Measurements from ENCODE around the gene MEGF11.
"Not testable (repeated sequence)": the region's sequence is repeated elsewhere in the genome, so short reads cannot be mapped to it uniquely, and the experiment has no call there.

Gene MEGF11

GRCh38 chr15:66276546-66276945, 23.0 kb upstream of the MEGF11 start:
- no peak for DNase-seq (ENCODE audit: low read depth in 2 of 2)

GRCh38 chr15:66275352-66275751, 21.8 kb upstream of the MEGF11 start:
- DNase-seq (ENCODE audit: low read depth in 2 of 2): no peak

- no peak for DNase-seq (ENCODE audit: low read depth in 2 of 2)
Measured at GRCh38 chr15:66270932-66271331, 17.4 kb upstream of the MEGF11 start.

DNA sequence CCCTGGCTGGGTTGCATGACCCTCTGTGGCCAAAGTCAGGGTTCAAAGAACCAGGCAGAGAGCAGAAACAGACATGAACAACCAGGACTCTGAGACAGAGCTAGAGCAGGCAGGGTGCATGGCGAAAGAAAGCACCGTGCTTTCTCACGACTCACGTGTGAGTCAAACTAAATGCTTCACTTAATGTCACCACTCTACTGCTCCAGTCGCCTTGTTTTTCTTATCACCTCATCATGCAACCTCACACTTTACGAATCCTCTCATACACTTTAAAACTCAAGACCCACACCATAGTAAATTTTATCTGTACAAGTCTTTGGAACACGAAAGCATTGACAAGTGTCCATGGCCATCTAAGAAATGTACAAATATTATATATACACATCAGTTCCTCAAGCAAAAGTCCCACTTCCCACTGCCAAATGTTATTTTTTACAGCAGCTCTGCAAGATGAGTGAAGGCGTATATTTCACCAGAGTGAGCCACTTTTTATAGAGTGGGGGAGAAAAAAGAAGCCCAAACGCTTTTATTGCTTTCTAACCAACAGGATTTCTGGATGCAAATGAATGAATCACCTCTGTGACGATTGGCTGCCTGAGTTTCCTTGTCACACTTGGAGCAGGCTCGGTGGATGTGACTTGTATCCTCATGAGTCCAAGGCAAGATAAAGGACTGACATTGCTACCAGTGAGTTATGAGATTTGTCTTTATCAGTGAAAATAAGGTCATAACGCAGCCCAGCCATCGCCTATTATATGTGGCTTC, 16.0 kb upstream of the MEGF11 start:
- no peak for DNase-seq (ENCODE audit: low read depth in 2 of 2)

DNA sequence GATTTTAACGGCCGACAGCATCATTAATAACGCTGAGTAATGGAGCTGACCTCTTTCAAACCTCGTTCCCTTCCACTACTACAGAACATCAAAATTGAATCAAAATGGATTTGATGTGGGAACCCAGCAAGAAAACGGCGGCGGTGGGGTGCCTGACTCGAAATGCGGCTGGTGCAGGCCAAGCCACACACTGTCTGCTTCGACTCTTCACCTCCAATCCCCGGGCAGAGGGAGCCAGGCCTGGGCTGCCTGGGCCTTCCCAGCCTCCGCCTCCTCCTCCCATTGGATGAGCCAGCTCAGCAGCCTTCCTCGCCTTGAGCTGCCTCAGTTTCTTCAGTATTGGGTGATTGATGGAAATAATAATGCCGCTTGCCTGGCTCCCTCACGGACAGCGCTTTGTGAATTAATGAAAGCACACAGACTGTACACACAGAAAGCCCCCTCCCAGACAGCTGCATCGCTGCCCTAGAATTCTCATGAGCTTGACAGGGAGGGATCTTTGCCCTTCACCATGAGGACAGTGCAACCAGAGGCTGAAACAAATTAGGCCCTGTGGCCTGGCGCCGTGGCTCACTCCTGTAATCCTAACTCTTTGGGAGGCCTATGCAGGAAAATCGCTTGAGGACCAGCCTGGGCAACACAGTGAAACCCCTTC, 11.4 kb upstream of the MEGF11 start:
- no peak for DNase-seq (ENCODE audit: low read depth in 2 of 2)

- DNase-seq (ENCODE audit: low read depth in 2 of 2): not testable (repeated sequence)
Measured at GRCh38 chr15:66262837-66263236, 9.3 kb upstream of the MEGF11 start.

- DNase-seq (ENCODE audit: low read depth in 2 of 2): no peak
Measured at GRCh38 chr15:66261056-66261455, 7.5 kb upstream of the MEGF11 start.

- DNase-seq (ENCODE audit: low read depth in 2 of 2): no peak
Measured at GRCh38 chr15:66256692-66257091, 3.1 kb upstream of the MEGF11 start.

DNA sequence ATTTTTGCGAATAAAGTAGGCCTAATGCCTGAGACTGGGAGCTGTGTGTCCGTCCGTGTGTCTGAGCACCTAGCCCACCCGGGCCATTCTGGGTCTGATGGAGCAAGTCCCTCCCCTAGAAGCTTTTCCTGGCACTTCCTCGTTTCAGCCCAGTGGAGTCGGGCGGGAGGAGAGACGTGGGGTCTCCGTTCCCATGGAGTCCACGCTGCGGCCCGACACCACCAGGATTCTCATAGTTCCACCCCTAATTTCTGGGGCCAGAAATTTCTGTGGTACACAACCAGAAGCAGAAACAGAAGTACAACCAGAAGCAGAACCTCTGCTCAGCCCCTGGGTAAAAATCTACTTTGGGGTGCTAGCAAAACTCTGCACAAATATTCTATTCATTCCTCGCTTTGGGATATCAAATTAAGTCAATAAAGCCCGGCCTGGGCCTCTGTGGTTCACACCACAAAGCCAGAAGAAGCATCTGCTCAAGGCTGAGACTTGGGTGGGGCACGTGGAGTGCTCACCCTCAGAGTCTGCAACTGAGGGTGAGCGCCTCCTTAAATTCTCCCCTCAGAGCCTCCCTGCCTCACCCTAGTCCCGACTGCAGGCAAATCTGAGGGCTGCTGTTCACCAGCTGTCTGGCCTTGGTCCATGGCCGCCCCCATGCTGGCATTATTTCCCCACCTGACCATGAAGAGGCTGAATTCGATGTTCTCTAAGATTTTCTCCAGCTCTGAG, 1.6 kb upstream of the MEGF11 start:
- no peak for DNase-seq (ENCODE audit: low read depth in 2 of 2)

GRCh38 chr15:66254089-66254950, 770 bp upstream of the MEGF11 start:
- DNase-seq (ENCODE audit: low read depth in 2 of 2): no peak

DNA sequence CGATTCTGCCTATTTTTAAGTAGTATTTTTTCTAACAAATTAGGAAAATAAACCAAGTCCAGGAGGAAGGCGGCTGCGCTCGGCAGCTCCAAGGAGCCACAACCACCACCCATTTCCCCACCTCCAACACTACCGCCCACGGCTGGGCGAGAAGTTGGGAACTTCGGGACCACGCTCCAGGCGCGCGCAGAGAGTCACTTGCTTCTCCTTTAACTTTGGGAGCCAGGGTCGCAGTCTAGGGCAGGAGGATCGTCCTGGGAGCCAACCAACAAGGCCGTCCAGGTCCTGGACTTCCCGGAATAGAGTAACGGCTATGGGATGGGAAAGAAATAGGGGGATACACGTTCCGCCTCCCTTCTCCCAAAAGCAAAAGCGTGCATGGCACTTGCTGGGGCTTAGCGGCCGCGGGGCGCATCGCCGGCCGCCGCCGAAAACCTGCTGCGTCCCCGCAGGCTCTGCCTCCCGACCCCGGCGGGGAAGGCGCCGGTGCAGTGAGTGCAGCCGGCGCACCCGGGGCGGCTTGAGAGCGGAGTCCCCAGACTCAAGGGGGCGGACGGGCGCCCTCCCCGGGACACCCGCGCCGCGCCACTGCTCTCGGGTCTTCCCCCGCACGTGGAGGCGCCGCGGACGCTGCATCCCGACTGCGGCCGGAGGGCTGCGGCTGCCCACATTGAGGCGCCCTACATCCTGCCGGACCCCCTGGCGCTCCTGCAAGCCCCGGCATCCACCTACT, 699 bp downstream of the MEGF11 start:
- no peak for DNase-seq (ENCODE audit: low read depth in 2 of 2)

- DNase-seq (ENCODE audit: low read depth in 2 of 2): no peak
Measured at GRCh38 chr15:66251790-66252684, 1.5 kb downstream of the MEGF11 start.

- no peak for DNase-seq (ENCODE audit: low read depth in 2 of 2)
Measured at GRCh38 chr15:66251065-66251789, 2.3 kb downstream of the MEGF11 start.

GRCh38 chr15:66249605-66250174, 3.9 kb downstream of the MEGF11 start:
- DNase-seq (ENCODE audit: low read depth in 2 of 2): no peak

DNA sequence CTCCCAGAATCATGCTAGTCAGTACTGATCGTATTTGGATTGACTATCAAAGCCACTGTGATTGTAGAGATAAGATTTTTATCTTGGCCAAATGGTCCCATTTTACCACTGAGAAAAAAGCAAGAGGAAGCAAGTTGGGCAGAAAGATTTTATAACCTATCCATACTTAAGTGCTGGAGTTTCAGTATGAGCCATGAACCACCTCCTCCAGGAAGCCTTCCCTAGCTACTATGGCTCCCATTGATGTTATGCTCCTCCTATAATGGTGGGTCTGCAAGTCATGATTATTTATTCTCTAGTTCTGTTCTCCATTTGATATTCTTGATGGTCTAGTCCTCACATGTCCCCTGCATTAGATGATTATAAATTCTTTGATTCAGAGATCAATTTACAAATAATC, 6.6 kb downstream of the MEGF11 start:
- DNase-seq (ENCODE audit: low read depth in 2 of 2): no peak

DNA sequence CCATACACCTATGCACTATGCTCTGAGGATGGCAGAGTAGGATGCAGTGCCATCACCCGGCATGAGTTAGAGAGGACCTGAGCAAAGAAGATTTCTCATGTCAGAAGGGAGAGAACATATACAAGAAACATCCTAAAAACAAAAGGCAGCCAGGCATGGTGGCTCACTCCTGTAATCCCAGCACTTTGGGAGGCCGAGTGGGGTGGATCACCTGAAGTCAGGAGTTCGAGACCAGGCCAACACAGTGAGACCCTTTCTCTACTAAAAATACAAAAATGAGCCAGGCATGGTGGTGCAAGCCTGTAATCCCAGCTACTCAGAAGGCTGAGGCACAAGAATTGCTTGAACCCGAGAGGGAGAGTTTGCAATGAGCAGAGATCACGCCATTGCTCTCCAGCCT, 7.7 kb downstream of the MEGF11 start:
- not testable (repeated sequence) for DNase-seq (ENCODE audit: low read depth in 2 of 2)

- DNase-seq (ENCODE audit: low read depth in 2 of 2): no peak
Measured at GRCh38 chr15:66241908-66242285, 11.7 kb downstream of the MEGF11 start.

DNA sequence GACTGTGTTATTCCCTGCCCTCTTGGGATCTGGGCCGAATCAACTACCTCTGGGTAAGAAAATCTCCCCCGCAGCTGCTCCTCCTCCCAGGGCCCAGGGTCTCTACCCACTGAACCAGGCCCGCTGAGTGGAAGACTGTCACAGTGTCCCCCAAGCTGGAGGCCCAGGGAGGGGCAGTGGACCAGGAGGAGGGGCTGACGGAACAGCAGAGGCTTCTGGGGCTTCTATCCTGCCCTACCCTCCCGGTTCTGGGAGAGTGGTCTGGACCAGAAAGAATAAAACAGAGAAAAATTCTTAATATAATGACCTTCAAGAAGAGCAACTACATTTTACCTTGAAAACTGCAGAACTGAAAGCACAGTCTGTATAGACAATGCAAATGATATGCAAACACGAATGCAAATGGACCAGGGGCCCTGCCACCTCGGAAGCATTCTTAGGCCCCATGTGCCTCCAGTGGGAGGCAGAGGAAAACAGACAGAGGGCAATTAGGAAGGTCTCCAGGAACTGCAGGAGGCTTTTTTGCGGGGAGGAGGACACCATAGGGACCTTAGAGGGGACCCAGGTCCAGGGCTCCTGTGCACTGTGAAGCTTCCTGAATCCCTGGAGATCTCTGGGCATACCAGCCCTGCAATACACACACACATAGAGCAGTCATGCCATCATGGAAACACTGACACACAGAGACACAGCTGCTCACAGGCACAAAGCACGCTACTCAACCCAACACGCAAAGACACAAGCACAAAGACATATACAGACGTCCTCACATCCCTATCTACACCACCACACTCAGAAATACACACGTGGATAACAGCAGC, 12.3 kb downstream of the MEGF11 start:
- no peak for DNase-seq (ENCODE audit: low read depth in 2 of 2)

All from fibroblast of skin of left biceps (primary cell).